Tibial nerve (tissue), 3 donors: ENCODE measurements around the gene GNAZ.

Experiments used
- CTCF ChIP-seq, 5 experiments: fragments of 200-600 bp in 3 of 5; fragments of 450-650 bp in 2 of 5; sonication (generic) in 3 of 5; IDR thresholded peaks; one replicate each; pipeline ENCODE4 v1.5.1; 2016 to 2019; ENCODE audit warnings: antibody characterized with exemption in 5 of 5, mild to moderate bottlenecking in 3 of 5, moderate library complexity in 2 of 5
- POLR2A ChIP-seq, 2 donors: fragments of 450-650 bp; IDR thresholded peaks; one replicate each; pipeline ENCODE4 v1.6.1; 2017; ENCODE audit warnings: antibody characterized with exemption in 2 of 2, mild to moderate bottlenecking in 2 of 2, moderate library complexity in 2 of 2

GRCh38 chr22:23156286-23156685 is 86.0 kb downstream of the GNAZ start:
- TF ChIP-seq POLR2A (IDR thresholded peaks at IDR 0.05) (no peak), CTCF (IDR thresholded peaks at IDR 0.05) (no peak)
